ENCODE data around the gene MAML2. TPM values are rescaled to one million over a fixed set of nuclear protein-coding genes. Genes with fewer than 3 reads are reported as not detected.

MAML2 gene
- total RNA-seq, 1 donor from 2014 or later, result 31.5 TPM

DNA sequence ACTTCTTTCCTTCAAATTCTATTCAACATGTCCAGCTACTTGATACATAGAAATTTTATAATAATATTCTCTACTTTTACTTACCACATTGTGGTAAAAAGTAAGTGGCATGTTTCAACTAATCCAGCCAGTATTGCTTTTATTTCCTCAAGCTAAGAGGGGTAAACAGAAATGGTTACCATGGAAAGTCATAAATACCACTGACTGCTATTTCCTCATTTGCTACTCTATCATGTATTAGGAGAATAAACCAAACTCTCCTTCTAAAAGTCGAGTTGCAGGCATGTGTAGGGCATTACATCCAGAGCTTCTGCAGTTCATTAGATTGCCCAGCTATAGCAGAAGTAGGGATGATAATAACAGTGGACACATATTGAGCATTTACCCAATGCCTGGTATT lies 208.4 kb downstream of the MAML2 start:
- H3K4me3 ChIP-seq, result no peak overlapping the region
- peak overlapping the region; percentile 54 for H3K27ac ChIP-seq
- H3K27me3 ChIP-seq (ENCODE audit: low read depth), result no peaks in the 10 kb centered on the region
- H3K4me1 ChIP-seq, result peaks cover 32% of the 10 kb centered on the region
- no peak for TF ChIP-seq CTCF (IDR thresholded peaks at IDR 0.05)
- H3K9me3 ChIP-seq, result no peaks in the 10 kb centered on the region
- ATAC-seq (peak; percentile 88 to 89), DNase-seq (no peak)
- intact Hi-C loops (cut with DNase I), result no loop called here
- H3K36me3 ChIP-seq, result no peaks in the 10 kb centered on the region

DNA sequence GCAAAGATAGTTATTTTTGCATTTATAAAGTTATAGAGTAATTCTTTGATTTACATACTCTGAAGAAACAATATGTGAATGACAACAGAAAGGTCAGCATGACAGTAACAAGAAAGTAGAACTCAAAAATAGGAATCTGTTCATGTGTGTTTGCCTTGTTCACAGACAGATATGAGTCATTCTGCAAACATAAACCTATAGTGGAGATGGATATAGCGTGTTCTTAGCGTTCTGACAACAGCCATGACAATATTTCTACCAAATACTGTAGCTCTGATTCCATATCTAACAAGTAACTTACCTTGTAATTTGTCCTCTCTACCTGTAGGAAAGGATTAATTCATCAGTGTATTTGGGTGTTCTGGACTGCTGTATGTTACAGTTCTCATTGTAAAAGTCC lies 210.6 kb downstream of the MAML2 start:
- DNase-seq, result no peak
- H3K4me3 ChIP-seq, result no peak overlapping the region
- no peak for ATAC-seq
- H3K36me3 ChIP-seq, result no peaks in the 10 kb centered on the region
- H3K9me3 ChIP-seq, result no peaks in the 10 kb centered on the region
- H3K4me1 ChIP-seq, result peaks cover 30% of the 10 kb centered on the region
- intact Hi-C loops (cut with DNase I), result no loop called here
- H3K27me3 ChIP-seq (ENCODE audit: low read depth), result no peaks in the 10 kb centered on the region
- no peak overlapping the region for H3K27ac ChIP-seq
- TF ChIP-seq CTCF (IDR thresholded peaks at IDR 0.05), result no peak

DNA sequence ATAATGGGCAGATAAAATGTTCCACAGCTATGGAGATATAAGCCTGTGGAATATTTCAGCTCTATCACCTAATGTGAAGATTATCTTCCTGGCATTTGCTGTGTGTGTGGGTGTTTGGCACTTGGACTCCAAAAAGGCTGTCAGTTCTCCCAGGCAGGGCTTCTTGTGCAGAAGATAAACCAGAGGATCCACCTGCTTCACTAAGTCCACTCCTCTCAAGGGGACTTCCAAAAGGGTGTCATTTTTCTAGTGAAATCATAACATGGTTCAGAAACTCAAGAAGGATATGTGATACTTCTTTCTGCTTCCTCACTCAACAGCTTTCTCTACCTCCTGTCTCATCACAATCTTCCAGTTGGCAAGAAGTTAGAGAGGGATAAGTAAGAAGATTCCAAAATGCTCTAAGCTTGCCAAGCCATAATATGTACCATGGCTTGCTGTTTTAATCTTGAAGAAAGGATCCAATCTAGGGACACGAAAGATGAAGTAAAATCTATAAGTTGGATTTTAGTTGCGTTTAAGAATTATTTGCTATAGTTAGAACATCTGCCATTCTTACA lies 212.9 kb downstream of the MAML2 start:
- no peak overlapping the region for H3K4me3 ChIP-seq
- H3K36me3 ChIP-seq, result no peaks in the 10 kb centered on the region
- DNase-seq (no peak), ATAC-seq (no peak)
- intact Hi-C loops (cut with DNase I), result no loop called here
- H3K27me3 ChIP-seq (ENCODE audit: low read depth), result no peaks in the 10 kb centered on the region
- no peak for TF ChIP-seq CTCF (IDR thresholded peaks at IDR 0.05)
- H3K4me1 ChIP-seq, result peaks cover 18% of the 10 kb centered on the region
- no peak overlapping the region for H3K27ac ChIP-seq
- H3K9me3 ChIP-seq, result no peaks in the 10 kb centered on the region

GRCh38 chr11:96127596-96127959 lies 215.4 kb downstream of the MAML2 start:
- Histone ChIP-seq H3K27me3 (ENCODE audit: low read depth) (no peaks in the 10 kb centered on the region), H3K36me3 (no peaks in the 10 kb centered on the region), H3K27ac (no peak overlapping the region), H3K9me3 (no peaks in the 10 kb centered on the region), H3K4me3 (no peak overlapping the region), H3K4me1 (no peaks in the 10 kb centered on the region)
- no peak for TF ChIP-seq CTCF (IDR thresholded peaks at IDR 0.05)
- ATAC-seq (no peak), DNase-seq (no peak)
- intact Hi-C loops (cut with DNase I), result no loop called here

GRCh38 chr11:96126917-96127595 lies 215.9 kb downstream of the MAML2 start:
- DNase-seq, result no peak
- H3K9me3 ChIP-seq, result no peaks in the 10 kb centered on the region
- H3K4me1 ChIP-seq, result no peaks in the 10 kb centered on the region
- H3K4me3 ChIP-seq, result no peak overlapping the region
- H3K27ac ChIP-seq, result no peak overlapping the region
- no peak for ATAC-seq
- H3K36me3 ChIP-seq, result no peaks in the 10 kb centered on the region
- no peak for TF ChIP-seq CTCF (IDR thresholded peaks at IDR 0.05)
- intact Hi-C loops (cut with DNase I), result no loop called here
- H3K27me3 ChIP-seq (ENCODE audit: low read depth), result no peaks in the 10 kb centered on the region
